Tibial nerve (tissue), 3 donors: ENCODE results near the gene SUGP1.

Experiments used
- POLR2A ChIP-seq, 2 donors: fragments of 450-650 bp; IDR thresholded peaks; one replicate each; pipeline ENCODE4 v1.6.1; 2017; ENCODE audit warnings: antibody characterized with exemption in 2 of 2, mild to moderate bottlenecking in 2 of 2, moderate library complexity in 2 of 2
- TF ChIP-seq, protein P1 (sequence below), 5 experiments: fragments of 200-600 bp in 3 of 5; fragments of 450-650 bp in 2 of 5; sonication (generic) in 3 of 5; IDR thresholded peaks; one replicate each; pipeline ENCODE4 v1.5.1; 2016 to 2019; ENCODE audit warnings: antibody characterized with exemption in 5 of 5, mild to moderate bottlenecking in 3 of 5, moderate library complexity in 2 of 5

DNA sequence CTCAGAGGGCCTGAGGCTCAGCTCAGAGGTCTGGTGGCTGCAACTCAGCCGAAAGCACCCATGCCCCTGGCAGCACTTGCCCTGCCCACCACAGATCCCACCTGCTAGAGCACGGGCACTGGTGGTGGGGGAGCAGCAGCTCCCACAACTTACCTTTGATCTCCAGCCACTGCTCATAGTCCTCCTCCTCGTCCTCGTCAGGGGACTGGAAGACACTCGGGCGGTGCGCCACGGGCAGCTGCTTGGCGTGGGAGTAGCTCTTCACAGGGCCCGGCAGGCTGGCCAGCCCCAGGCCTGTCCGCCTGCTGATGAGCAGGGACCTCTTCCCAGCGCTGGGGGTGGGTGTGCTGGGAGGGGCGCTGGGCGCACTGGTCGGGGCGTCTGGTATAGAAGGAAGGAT is 14.6 kb downstream of the SUGP1 start:
- TF ChIP-seq, protein P1, sequence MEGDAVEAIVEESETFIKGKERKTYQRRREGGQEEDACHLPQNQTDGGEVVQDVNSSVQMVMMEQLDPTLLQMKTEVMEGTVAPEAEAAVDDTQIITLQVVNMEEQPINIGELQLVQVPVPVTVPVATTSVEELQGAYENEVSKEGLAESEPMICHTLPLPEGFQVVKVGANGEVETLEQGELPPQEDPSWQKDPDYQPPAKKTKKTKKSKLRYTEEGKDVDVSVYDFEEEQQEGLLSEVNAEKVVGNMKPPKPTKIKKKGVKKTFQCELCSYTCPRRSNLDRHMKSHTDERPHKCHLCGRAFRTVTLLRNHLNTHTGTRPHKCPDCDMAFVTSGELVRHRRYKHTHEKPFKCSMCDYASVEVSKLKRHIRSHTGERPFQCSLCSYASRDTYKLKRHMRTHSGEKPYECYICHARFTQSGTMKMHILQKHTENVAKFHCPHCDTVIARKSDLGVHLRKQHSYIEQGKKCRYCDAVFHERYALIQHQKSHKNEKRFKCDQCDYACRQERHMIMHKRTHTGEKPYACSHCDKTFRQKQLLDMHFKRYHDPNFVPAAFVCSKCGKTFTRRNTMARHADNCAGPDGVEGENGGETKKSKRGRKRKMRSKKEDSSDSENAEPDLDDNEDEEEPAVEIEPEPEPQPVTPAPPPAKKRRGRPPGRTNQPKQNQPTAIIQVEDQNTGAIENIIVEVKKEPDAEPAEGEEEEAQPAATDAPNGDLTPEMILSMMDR (IDR thresholded peaks at IDR 0.05), result no peak
- TF ChIP-seq POLR2A (IDR thresholded peaks at IDR 0.05), result no peak
